ENCODE measurements around the gene FOXL2NB. TPM values are rescaled to one million over a fixed set of nuclear protein-coding genes. Genes with fewer than 3 reads are reported as not detected.

The FOXL2NB gene
- total RNA-seq, 2 experiments from 2014 or later = not detected

DNA sequence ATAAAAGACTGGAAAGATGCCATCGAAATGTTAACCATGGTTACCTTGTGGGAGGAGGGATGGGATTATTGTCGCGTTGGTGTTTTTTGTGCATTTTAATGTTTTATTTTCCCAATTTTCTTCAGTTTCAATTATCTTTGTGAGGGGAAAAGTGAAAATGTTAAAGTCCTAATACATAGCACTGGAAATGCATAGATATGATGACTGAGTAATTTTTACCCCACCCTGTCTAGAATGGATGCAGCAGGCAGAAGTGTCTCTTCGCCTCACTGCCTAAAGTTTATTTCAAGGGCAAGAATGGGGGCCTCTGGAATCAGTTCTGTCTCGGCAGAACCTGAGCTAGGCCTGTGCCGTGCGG is 11.5 kb upstream of the FOXL2NB start:
- ChIA-PET CTCF (interaction anchor here (0.6 to 7.1 kb wide), 15 partner anchors 8 to 445 kb away, joined by 3 to 39 read pairs (median 6); partner anchors contain the start of genes FOXL2 and FOXL2NB), POLR2A (no interaction called here)
- Mint-ChIP-seq H3K36me3 (ENCODE audit: low read depth) (no peaks in the 10 kb centered on the region), H3K4me1 (peaks cover 20% of the 10 kb centered on the region), H3K9me3 (no peaks in the 10 kb centered on the region), H3K27me3 (peaks cover 74% of the 10 kb centered on the region), H3K27ac (no peak overlapping the region), H3K4me3 (peak overlapping the region; percentile 47)
- DNase-seq = no peak

DNA sequence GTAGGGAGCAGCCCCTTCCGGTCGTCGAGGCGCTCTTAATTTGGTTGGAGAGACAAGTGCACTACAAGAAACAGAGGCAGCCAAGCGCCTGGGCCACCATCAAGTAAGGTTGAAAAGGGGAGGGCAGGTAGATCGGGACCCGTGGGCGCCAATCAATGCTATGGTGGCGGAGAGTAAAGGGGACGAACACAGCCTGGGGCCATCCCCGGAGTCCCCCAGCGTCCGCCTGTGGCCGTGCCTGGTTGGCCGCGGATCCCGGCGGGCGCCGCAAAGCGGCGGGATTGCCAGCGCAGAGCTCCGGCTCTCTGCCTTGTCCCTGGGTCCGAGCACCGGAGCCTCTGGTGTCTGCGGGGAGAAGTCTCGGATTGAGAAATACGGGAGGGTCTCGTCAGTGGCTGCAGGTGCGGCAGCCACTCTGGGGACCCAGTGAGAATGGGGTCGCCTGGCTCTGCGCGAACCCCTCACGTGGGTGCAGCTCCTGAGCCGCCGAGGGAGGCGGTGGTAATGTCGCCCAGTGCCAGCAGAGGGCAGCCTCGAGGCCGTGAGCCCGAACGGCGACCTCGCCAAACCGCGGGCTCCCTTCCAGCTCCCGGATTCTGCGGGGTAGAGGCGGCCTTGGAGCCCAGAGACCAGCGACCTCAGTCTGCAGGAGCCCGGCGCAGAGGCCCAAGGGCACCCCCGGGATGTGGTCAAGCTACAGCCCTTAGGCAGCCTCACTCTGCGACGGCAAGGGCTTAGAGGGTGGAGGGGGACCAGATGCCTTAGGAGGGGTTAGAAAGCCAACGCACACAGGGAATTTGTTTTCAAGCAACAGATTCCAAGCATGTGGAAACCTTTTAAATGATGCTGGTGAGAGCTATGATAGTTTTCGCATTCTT is 10.9 kb upstream of the FOXL2NB start:
- ChIA-PET POLR2A (no interaction called here), CTCF (interaction anchor here (0.6 to 7.1 kb wide), 19 partner anchors 9 to 1971 kb away, joined by 3 to 39 read pairs (median 4); partner anchors contain the start of genes FOXL2 and FOXL2NB)
- Mint-ChIP-seq H3K4me1 (peaks cover 20% of the 10 kb centered on the region), H3K36me3 (ENCODE audit: low read depth) (no peaks in the 10 kb centered on the region), H3K27ac (no peak overlapping the region), H3K27me3 (peaks cover 79% of the 10 kb centered on the region), H3K9me3 (no peaks in the 10 kb centered on the region), H3K4me3 (peak overlapping the region; percentile 47)
- DNase-seq = peak; percentile 57

DNA sequence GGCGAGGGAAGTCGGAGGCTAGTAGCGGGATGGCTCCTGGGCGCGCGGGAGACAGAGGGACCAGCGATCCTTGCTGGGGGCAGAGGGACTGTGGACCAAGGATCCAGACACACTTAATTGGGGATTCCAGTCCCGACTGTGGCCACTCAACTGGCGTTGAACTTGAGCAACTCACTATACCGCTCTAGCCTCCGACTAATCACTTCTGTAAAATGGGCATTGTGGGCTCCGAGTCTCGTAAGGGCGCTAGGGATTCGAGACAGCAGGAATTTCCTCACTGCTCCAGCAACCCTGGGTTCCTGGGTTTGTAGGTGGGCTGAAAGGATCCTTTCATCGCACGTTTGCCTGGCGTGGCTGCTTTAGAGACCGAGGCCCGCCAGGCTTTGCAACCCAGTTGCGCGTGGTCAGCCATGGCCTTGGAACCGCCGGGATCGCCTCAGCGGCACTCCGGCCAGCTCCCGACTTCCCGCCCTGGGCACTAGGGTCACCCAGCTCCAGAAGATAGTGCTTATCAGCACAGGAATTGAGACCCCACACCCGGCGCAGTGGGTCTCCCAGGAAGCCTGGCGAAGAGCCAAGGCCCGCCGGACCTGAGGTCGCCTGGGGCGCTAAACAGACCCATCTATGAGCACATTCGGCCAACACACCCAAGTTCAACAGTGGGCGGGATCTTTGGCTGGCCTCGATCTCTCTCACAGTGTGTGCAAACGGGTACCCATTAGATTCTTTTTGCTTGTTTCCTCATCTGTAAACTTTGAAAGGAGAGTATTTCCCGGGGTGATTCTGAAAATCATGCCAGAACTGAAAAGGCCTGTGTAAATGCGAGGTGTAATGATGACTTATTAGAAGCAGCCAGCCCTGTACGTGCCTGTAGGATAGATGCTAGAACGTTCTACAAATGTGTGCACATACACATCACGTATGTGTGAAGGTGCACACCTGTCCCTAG is 10.0 kb upstream of the FOXL2NB start:
- no peaks in the 10 kb centered on the region for H3K9me3 Mint-ChIP-seq
- H3K27ac Mint-ChIP-seq = no peak overlapping the region
- peaks cover 20% of the 10 kb centered on the region for H3K4me1 Mint-ChIP-seq
- no peak overlapping the region for H3K4me3 Mint-ChIP-seq
- DNase-seq = no peak
- peaks cover 84% of the 10 kb centered on the region for H3K27me3 Mint-ChIP-seq
- ChIA-PET POLR2A (no interaction called here), CTCF (interaction anchor here (0.6 to 7.1 kb wide), 12 partner anchors 8 to 344 kb away, joined by 3 to 39 read pairs (median 6); partner anchors contain the start of genes FOXL2 and FOXL2NB)
- no peaks in the 10 kb centered on the region for H3K36me3 Mint-ChIP-seq (ENCODE audit: low read depth)

DNA sequence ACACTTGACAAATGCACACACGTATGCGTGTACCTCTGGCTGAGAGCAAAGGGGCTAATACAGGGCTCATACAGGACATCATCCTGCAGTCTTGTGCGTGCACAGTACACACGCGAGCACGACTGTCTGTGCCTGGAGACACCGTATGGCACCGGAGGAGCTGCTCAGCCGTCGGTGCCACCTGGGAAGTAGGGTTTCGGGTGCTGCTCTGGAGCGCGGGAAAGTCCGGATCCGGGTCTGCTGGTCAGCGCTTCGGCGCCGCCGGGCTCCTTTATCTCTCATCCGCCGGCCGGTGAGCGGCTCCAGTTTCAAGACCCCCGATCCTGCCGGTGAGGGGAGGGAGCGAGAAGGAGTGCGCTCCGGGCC is 9.3 kb upstream of the FOXL2NB start:
- H3K4me1 Mint-ChIP-seq = peaks cover 20% of the 10 kb centered on the region
- H3K9me3 Mint-ChIP-seq = no peaks in the 10 kb centered on the region
- H3K4me3 Mint-ChIP-seq = no peak overlapping the region
- H3K27me3 Mint-ChIP-seq = peaks cover 89% of the 10 kb centered on the region
- ChIA-PET POLR2A (no interaction called here), CTCF (interaction anchor here (1.9 kb wide), 1 partner anchor 11 kb away, joined by 12 read pairs; no protein-coding TSS in a partner anchor)
- no peak for DNase-seq
- H3K27ac Mint-ChIP-seq = no peak overlapping the region
- H3K36me3 Mint-ChIP-seq (ENCODE audit: low read depth) = no peaks in the 10 kb centered on the region

DNA sequence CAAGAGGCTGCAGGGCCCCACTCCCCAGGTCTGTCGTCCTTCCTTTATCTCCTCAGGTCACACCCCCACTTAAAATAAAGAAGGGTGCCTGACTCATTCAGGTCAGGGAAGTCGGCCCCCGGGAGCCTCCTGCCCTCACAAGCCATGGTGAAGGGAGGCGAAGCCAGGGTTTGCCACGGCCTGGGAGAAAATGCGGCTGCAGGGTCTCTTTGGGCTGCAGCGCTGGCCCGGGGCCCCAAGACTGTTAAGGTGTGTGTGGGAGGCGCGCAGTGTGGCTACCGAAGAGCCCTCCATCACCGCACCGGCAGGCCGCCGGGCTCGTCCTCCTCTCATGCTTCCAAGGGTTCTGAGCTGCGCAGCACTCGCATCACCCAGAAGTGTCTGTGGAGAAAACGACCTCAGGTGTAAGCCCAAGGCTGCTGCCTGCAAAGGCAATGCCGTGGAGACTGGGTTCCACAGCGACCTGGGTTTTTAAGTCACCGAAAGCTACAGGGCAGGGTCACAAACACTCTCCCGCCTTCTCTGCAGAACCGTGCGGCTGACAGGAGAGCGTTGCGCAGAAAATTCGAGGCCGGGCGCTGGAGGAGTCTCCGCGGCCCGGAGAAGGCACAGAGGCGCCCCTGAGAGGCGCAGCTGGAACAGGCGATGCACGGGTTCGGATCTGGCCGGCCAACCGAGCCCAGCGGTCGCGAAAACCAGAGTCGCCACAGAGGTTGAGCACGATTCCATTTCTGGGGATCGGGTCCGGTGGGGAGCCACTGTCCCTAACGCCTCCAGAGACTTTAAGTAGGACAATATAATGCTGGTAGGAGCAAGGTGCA is 8.8 kb upstream of the FOXL2NB start:
- POLR2A ChIA-PET = no interaction called here
- H3K36me3 Mint-ChIP-seq (ENCODE audit: low read depth) = no peaks in the 10 kb centered on the region
- CTCF ChIA-PET = interaction anchor here (0.6 kb wide), 2 partner anchors 11 to 14 kb away, joined by 3 read pairs; no protein-coding TSS in a partner anchor
- H3K4me3 Mint-ChIP-seq = no peak overlapping the region
- peaks cover 90% of the 10 kb centered on the region for H3K27me3 Mint-ChIP-seq
- no peaks in the 10 kb centered on the region for H3K9me3 Mint-ChIP-seq
- peaks cover 20% of the 10 kb centered on the region for H3K4me1 Mint-ChIP-seq
- no peak overlapping the region for H3K27ac Mint-ChIP-seq
- DNase-seq = no peak

DNA sequence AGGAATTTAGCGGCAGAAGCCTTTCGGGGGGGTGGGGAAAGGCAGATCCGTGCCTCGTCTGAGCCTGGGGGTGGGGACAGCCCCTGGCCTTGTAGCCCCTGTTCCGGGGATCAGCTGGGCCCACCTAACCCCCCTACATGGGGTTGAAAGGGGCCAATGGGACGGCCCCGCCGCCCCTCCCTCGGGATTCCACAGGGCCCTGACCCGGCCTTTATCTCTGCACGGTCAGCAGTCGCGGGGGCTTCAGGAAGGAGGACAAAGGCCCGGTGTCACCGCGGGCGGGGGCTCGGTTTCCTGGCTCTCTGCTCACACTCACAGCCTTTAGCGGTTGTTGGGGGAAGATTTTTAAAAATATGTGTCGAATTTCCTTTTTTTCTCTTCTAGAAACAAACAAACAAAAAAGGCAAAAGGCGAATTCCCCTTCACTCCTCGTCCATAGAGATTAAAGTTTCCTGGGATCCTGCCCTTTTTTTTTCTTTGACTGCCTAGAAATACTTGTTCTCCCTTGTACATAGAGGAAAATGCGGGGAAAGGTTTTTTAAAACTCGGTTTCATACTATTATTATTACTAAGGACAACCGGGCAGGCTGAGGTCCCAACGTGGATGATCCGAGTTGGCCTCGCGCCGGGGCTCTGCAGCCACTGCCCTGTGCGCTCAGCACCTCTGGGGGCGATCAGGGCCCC is 8.0 kb upstream of the FOXL2NB start:
- POLR2A ChIA-PET = no interaction called here
- Mint-ChIP-seq H3K27ac (no peak overlapping the region), H3K4me3 (no peak overlapping the region), H3K4me1 (peaks cover 26% of the 10 kb centered on the region), H3K9me3 (no peaks in the 10 kb centered on the region), H3K36me3 (ENCODE audit: low read depth) (no peaks in the 10 kb centered on the region), H3K27me3 (peaks cover 92% of the 10 kb centered on the region)
- DNase-seq = no peak
- CTCF ChIA-PET = interaction anchor here (0.6 kb wide), 2 partner anchors 12 to 15 kb away, joined by 3 read pairs; no protein-coding TSS in a partner anchor

DNA sequence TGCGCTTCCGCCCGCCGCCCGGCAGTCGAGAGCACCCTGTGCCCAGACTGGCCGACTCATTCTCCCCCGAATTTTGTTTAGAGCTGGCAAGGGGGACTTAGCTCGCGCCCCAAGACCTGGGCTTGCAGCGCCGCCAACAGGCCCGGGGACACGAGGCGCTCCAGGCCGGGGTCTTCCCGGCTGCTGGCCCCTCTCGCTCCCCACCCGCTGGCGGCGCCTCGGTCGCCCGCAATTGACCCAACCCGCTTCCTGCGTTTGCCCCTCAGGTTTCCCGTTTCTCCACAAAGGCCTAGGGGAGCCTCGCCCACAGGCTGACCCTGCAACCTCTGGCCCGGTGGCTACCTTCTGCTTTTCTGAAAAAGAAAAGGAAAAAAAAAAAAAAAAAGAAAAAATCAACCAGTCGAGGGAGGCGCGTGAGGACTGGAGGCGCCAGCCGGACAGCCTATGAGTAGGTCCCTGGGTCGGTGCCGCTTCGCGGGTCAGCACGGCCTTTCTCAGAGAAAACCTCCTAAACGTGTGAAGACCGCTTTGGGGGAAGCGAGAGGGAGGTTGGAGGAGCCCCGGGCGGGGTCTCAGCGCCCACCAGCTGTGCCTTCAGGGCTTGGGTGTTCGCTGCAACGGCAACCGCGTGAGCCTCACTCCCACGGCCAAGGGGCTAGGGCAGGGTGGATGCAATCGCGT is 7.3 kb upstream of the FOXL2NB start:
- POLR2A ChIA-PET = no interaction called here
- Mint-ChIP-seq H3K9me3 (no peaks in the 10 kb centered on the region), H3K27ac (no peak overlapping the region), H3K27me3 (peaks cover 92% of the 10 kb centered on the region), H3K4me3 (no peak overlapping the region), H3K4me1 (peaks cover 31% of the 10 kb centered on the region), H3K36me3 (ENCODE audit: low read depth) (no peaks in the 10 kb centered on the region)
- CTCF ChIA-PET = interaction anchor here (0.6 to 1.0 kb wide), 2 partner anchors 24 to 126 kb away, joined by 3 to 5 read pairs; no protein-coding TSS in a partner anchor
- DNase-seq = no peak

DNA sequence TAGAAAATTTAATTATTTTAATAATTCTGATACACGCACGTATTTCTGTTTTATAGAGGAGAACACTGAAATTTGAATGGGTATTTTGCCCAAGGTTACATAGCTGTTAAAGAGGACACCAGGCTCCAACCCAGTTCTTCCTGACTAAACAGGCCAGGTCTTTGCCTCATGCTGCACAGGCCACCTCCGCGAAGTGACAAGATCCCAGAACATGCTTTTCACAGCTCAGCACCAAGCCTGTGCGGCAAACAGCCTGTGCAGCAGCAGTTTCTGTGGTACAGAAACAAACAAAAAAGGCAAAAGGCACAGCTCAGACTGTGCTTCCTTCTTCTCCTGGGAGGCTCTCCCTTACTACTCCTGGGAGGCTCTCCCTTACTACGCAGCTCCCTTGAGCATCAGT is 6.6 kb upstream of the FOXL2NB start:
- Mint-ChIP-seq H3K4me3 (no peak overlapping the region), H3K27me3 (peaks cover 93% of the 10 kb centered on the region), H3K36me3 (ENCODE audit: low read depth) (no peaks in the 10 kb centered on the region), H3K9me3 (no peaks in the 10 kb centered on the region), H3K27ac (no peak overlapping the region), H3K4me1 (peaks cover 36% of the 10 kb centered on the region)
- POLR2A ChIA-PET = no interaction called here
- DNase-seq = no peak
- CTCF ChIA-PET = interaction anchor here (1.0 kb wide), 1 partner anchor 25 kb away, joined by 3 read pairs; no protein-coding TSS in a partner anchor

DNA sequence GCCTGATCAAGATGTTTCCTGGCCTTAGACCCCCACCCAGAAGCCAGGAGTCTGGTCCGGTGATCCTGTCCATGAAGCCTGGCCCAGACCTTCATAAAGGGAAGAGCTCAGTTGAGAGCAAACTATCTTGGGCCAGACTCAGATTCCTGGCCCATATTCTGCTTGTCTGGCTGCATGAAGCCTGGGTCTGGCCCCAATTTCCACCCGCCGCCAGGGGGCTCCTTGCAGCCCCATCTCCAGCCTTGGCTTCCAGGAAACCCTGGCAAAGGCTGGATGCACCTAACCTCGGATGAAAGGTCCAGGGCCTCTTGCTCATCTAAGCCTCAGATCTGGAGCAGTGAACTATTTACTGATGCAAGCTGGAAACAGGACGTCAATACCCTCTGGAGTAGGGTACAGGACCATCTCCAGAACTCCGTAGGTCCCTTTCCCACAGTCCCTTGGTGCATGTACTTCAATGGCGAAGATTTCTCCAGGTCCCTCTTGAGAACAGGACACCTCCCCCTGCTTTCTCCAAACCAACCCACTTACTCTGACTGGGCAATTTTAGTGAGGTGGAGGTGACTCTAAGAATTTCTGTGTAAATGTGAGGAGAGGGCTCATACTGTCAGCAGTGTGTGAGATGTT is 5.6 kb upstream of the FOXL2NB start:
- no peaks in the 10 kb centered on the region for H3K9me3 Mint-ChIP-seq
- peaks cover 31% of the 10 kb centered on the region for H3K4me1 Mint-ChIP-seq
- no peak overlapping the region for H3K27ac Mint-ChIP-seq
- peaks cover 88% of the 10 kb centered on the region for H3K27me3 Mint-ChIP-seq
- POLR2A ChIA-PET = no interaction called here
- H3K36me3 Mint-ChIP-seq (ENCODE audit: low read depth) = no peaks in the 10 kb centered on the region
- DNase-seq = peak; percentile 24
- no peak overlapping the region for H3K4me3 Mint-ChIP-seq
- CTCF ChIA-PET = no interaction called here

DNA sequence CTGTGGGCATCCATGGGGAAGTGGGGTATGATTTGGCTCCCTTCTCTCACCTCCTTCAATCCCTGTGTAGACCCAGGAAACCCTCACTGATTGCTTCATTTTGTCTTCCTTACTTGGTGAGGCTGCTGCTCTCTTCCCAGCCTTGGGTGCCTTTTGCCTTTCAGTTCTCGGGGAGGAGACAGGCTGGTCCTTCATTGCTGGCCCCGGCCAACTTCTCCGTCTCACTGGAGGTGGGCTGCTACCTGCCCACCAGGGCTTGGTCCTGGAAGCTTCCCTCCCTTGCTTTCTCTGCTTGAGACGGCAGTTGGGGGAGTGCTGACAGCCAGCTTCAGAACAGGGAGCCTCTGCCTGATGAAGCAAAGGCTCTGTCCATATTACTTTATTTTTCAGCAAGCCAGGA is 4.7 kb upstream of the FOXL2NB start:
- Mint-ChIP-seq H3K4me3 (no peak overlapping the region), H3K36me3 (ENCODE audit: low read depth) (no peaks in the 10 kb centered on the region), H3K4me1 (peaks cover 30% of the 10 kb centered on the region), H3K27ac (no peak overlapping the region), H3K27me3 (peaks cover 87% of the 10 kb centered on the region), H3K9me3 (no peaks in the 10 kb centered on the region)
- ChIA-PET POLR2A (no interaction called here), CTCF (no interaction called here)
- DNase-seq = no peak
